H9 (cell line): ENCODE measurements around the gene KLF1. TPM values are rescaled to one million over a fixed set of nuclear protein-coding genes. Genes with fewer than 3 reads are reported as not detected.
A peak's percentile ranks its signal among the peaks of the same experiment; 100 is the strongest.

Experiments
- DNase-seq: peaks from one replicate; pipeline ENCODE4 v3.0.0-alpha.2; 2017
- H2AFZ ChIP-seq: one replicate; pipeline ENCODE4 v1.6.1; 2013; ENCODE audit warnings: mild to moderate bottlenecking, low read length, control low read depth, moderate library complexity
- H2AK5ac ChIP-seq: 2 replicates; pipeline ENCODE4 v1.6.1; 2013; ENCODE audit warnings: low read length, control low read depth, mixed read lengths; ENCODE audit not compliant: insufficient read length
- H2BK120ac ChIP-seq: one replicate; pipeline ENCODE4 v1.6.1; 2013; ENCODE audit warnings: low read depth, mild to moderate bottlenecking, low read length, control low read depth, inconsistent platforms; ENCODE audit not compliant: poor library complexity, severe bottlenecking
- H2BK12ac ChIP-seq: 2 replicates; pipeline ENCODE4 v1.6.1; 2013; ENCODE audit warnings: low read length, control low read depth, mixed read lengths, low read depth; ENCODE audit not compliant: insufficient read length
- H2BK15ac ChIP-seq: 2 replicates; pipeline ENCODE4 v1.6.1; 2013; ENCODE audit warnings: low read depth, low read length, control low read depth
- H2BK20ac ChIP-seq: one replicate; pipeline ENCODE4 v1.6.1; 2013; ENCODE audit warnings: low read depth, mild to moderate bottlenecking, low read length, control low read depth, inconsistent platforms; ENCODE audit not compliant: poor library complexity, severe bottlenecking
- H2BK5ac ChIP-seq: 2 replicates; pipeline ENCODE4 v1.6.1; 2013; ENCODE audit warnings: low read length, control low read depth, mixed read lengths; ENCODE audit not compliant: insufficient read length
- H3K14ac ChIP-seq: 2 replicates; pipeline ENCODE4 v1.6.1; 2013; ENCODE audit warnings: low read length, control low read depth; ENCODE audit not compliant: insufficient read depth
- H3K18ac ChIP-seq: 2 replicates; pipeline ENCODE4 v1.6.1; 2013; ENCODE audit warnings: low read depth, mild to moderate bottlenecking, mixed read lengths, low read length, control low read depth; ENCODE audit not compliant: insufficient read length
- H3K23ac ChIP-seq: 2 replicates; pipeline ENCODE4 v1.6.1; 2013; ENCODE audit warnings: low read length, control low read depth, mixed read lengths, low read depth; ENCODE audit not compliant: insufficient read length
- H3K23me2 ChIP-seq: 2 replicates; pipeline ENCODE4 v1.6.1; 2013; ENCODE audit warnings: low read depth, mild to moderate bottlenecking, mixed read lengths, low read length, control low read depth; ENCODE audit not compliant: insufficient read length, poor library complexity, severe bottlenecking
- H3K27ac ChIP-seq: 2 replicates; pipeline ENCODE4 v1.5.1; 2013; ENCODE audit warnings: low read length, control low read depth, mixed read lengths, low read depth; ENCODE audit not compliant: insufficient read length
- H3K27me3 ChIP-seq: 2 replicates; pipeline ENCODE4 v1.6.1; 2013; ENCODE audit warnings: low read length, control low read depth, inconsistent platforms; ENCODE audit not compliant: insufficient read depth
- H3K4ac ChIP-seq: 2 replicates; pipeline ENCODE4 v1.6.1; 2013; ENCODE audit warnings: low read depth, mild to moderate bottlenecking, control low read depth, inconsistent platforms, low read length, moderate library complexity
- H3K4me1 ChIP-seq: 2 replicates; pipeline ENCODE4 v1.6.1; 2013; ENCODE audit warnings: low read length, control low read depth, inconsistent platforms; ENCODE audit not compliant: insufficient read depth
- H3K4me2 ChIP-seq: 2 replicates; pipeline ENCODE4 v1.6.1; 2013; ENCODE audit warnings: low read length, control low read depth, mixed read lengths; ENCODE audit not compliant: insufficient read length, insufficient read depth
- H3K56ac ChIP-seq: 2 replicates; pipeline ENCODE4 v1.6.1; 2013; ENCODE audit warnings: low read depth, mild to moderate bottlenecking, mixed read lengths, low read length, control low read depth; ENCODE audit not compliant: insufficient read length
- H3K79me1 ChIP-seq: 2 replicates; pipeline ENCODE4 v1.6.1; 2013; ENCODE audit warnings: low read depth, mild to moderate bottlenecking, moderate library complexity, low read length, control low read depth, inconsistent platforms; ENCODE audit not compliant: insufficient read depth, poor library complexity, severe bottlenecking
- H3K79me2 ChIP-seq: 2 replicates; pipeline ENCODE4 v1.6.1; 2013; ENCODE audit warnings: low read length, control low read depth, inconsistent platforms; ENCODE audit not compliant: insufficient read depth
- H3K9ac ChIP-seq: 2 replicates; pipeline ENCODE4 v1.6.1; 2013; ENCODE audit warnings: low read length, control low read depth, mixed read lengths; ENCODE audit not compliant: insufficient read length; ENCODE audit errors: extremely low read depth
- H3K9me3 ChIP-seq: one replicate; pipeline ENCODE4 v1.6.1; 2013; ENCODE audit warnings: low read depth, low read length, inconsistent platforms; ENCODE audit not compliant: control insufficient read depth
- H3T11ph ChIP-seq: one replicate; pipeline ENCODE4 v1.6.1; 2013; ENCODE audit warnings: mild to moderate bottlenecking, low read length, control low read depth, inconsistent platforms
- H4K20me1 ChIP-seq: one replicate; pipeline ENCODE4 v1.6.1; 2013; ENCODE audit not compliant: control insufficient read depth, insufficient read length, insufficient read depth
- H4K5ac ChIP-seq: 2 replicates; pipeline ENCODE4 v1.6.1; 2013; ENCODE audit warnings: low read depth, mild to moderate bottlenecking, mixed read lengths, low read length, control low read depth; ENCODE audit not compliant: insufficient read length
- H4K8ac ChIP-seq: replicated peaks from 2 replicates; pipeline ENCODE4 v1.6.1; 2013; ENCODE audit warnings: low read length, control low read depth, mixed read lengths, low read depth; ENCODE audit not compliant: insufficient read length
- H4K91ac ChIP-seq: 2 replicates; pipeline ENCODE4 v1.6.1; 2013; ENCODE audit warnings: low read depth, mild to moderate bottlenecking, moderate library complexity, mixed read lengths, low read length, control low read depth; ENCODE audit not compliant: insufficient read length
- H3K27ac Mint-ChIP-seq, 3 experiments: 2 replicates in 2 of 3; 3 replicates in 1 of 3; pipeline ENCODE4 v1.8.0; 2020 to 2021; ENCODE audit warnings: mixed read lengths in 3 of 3, mild to moderate bottlenecking in 1 of 3, moderate library complexity in 1 of 3
- H3K27me3 Mint-ChIP-seq: 2 replicates; pipeline ENCODE4 v1.8.0; 2021; ENCODE audit warnings: low read depth, mild to moderate bottlenecking, moderate library complexity, mixed read lengths
- H3K36me3 Mint-ChIP-seq, 3 experiments: 2 replicates in 2 of 3; 3 replicates in 1 of 3; pipeline ENCODE4 v1.8.0; 2020 to 2021; ENCODE audit warnings: low read depth in 3 of 3, mixed read lengths in 3 of 3; ENCODE audit not compliant: insufficient read depth in 1 of 3
- H3K4me1 Mint-ChIP-seq, 2 experiments: 2 replicates each; pipeline ENCODE4 v1.8.0; 2020; ENCODE audit warnings: mixed read lengths in 2 of 2
- H3K4me3 Mint-ChIP-seq, 2 experiments: 2 replicates in 1 of 2; 3 replicates in 1 of 2; pipeline ENCODE4 v1.8.0; 2020 to 2021; ENCODE audit warnings: mild to moderate bottlenecking in 2 of 2, mixed read lengths in 2 of 2, moderate library complexity in 1 of 2
- H3K9me3 Mint-ChIP-seq, 2 experiments: 2 replicates in 1 of 2; 3 replicates in 1 of 2; pipeline ENCODE4 v1.8.0; 2020; ENCODE audit warnings: mild to moderate bottlenecking in 2 of 2, mixed read lengths in 2 of 2, moderate library complexity in 1 of 2
- CTCF ChIP-seq: fragments of 200-600 bp; sonication (generic); conservative IDR thresholded peaks from 3 replicates; pipeline ENCODE4 v1.8.0; 2021; ENCODE audit warnings: antibody characterized with exemption, mild to moderate bottlenecking
- WGBS: extraction: QIAGEN DNeasy Blood & Tissue Kit; methylation state at CpG from one replicate; pipeline ENCODE4 v1.1.7; 2013; ENCODE audit warnings: missing lambda C conversion rate, low lambda C conversion rate, mixed read lengths; ENCODE audit not compliant: insufficient read length; ENCODE audit errors: extremely low coverage; 5-methylcytosine and 5-hydroxymethylcytosine counted together
- total RNA-seq: library from RNA; stranded (reverse); gene quantifications from 2 replicates; pipeline ENCODE4 v1.2.1, GENCODE V29; 2021

Gene KLF1
- total RNA-seq, 1 experiment from 2014 or later, result 0.37 TPM

DNA sequence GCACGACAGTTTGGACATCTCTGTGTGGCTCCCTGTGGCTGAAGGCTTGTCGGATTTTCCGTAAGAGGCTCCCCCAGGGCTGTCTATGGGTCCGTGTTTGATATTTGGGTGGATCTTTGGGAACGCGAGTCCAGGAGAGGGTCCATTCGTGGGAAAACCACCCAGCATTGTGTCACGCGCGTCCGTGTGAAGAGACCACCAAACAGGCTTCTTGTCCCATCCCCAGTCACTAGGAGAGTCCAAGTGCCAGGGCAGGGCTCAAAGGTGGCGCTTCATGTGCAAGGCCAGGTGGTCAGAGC is 2.4 kb downstream of the KLF1 start:
- DNase-seq, result no peak
- peaks cover 13 to 17% of the 10 kb centered on the region in 2 experiments for H3K4me1 Mint-ChIP-seq
- Histone ChIP-seq H2AFZ (no peak overlapping the region), H3K4me2 (peak overlapping the region; percentile 79), H3K9me3 (no peaks in the 10 kb centered on the region), H4K20me1 (no peaks in the 10 kb centered on the region), H3K27ac (peak overlapping the region; percentile 28), H3K56ac (no peak overlapping the region), H3T11ph (no peak overlapping the region), H4K8ac (no peak overlapping the region), H3K9ac (no peak overlapping the region), H3K27me3 (0 out of 2 replicates have a peak, but pooled peaks cover 1% of the 10 kb centered on the region), H3K79me1 (no peaks in the 10 kb centered on the region), H3K23me2 (peaks cover 6% of the 10 kb centered on the region), H2BK15ac (no peak overlapping the region), H3K4ac (no peak overlapping the region), H2BK120ac (no peak overlapping the region), H2BK20ac (no peak overlapping the region), H3K18ac (peak overlapping the region; percentile 71), H4K5ac (peak overlapping the region; percentile 9), H3K4me1 (no peaks in the 10 kb centered on the region), H2AK5ac (no peak overlapping the region), H3K14ac (peak overlapping the region; percentile 72; the same call in 1 of the 2 replicates), H2BK5ac (no peak overlapping the region), H4K91ac (no peak overlapping the region), H3K23ac (no peak overlapping the region), H2BK12ac (no peak overlapping the region), H3K79me2 (no peaks in the 10 kb centered on the region)
- H3K4me3 Mint-ChIP-seq, result peak overlapping the region; percentile 81 to 89; a peak in 4 of 5 replicates
- TF ChIP-seq CTCF, result no peak
- H3K27me3 Mint-ChIP-seq, result peaks cover 54% of the 10 kb centered on the region
- H3K9me3 Mint-ChIP-seq, result peaks cover 16% of the 10 kb centered on the region in 2 experiments
- peak overlapping the region in 1 of 3 experiments; percentile 92; a peak in 1 of 7 replicates for H3K27ac Mint-ChIP-seq
- H3K36me3 Mint-ChIP-seq, result peaks cover 0 to 6% (median 4%) of the 10 kb centered on the region in 3 experiments; a peak in 3 of 7 replicates
- no CpG with 5 or more reads among the region's 12 CpGs for WGBS
